Activated CD4-positive, alpha-beta memory T cell treated with anti-CD3 and anti-CD28 coated beads for 36 hours (primary cell): ENCODE results near the gene TDRD9. TPM values are rescaled to one million over a fixed set of nuclear protein-coding genes. Genes with fewer than 3 reads are reported as not detected.
A peak's percentile ranks its signal among the peaks of the same experiment; 100 is the strongest.

Source experiments
- CTCF ChIA-PET: fragments of 350-600 bp; sonication (Branson Sonifier 250); formaldehyde crosslinking; loops from one replicate; lab custom pipeline; 2021; ENCODE audit warnings: antibody characterized with exemption, inconsistent platforms; lab: Charles Lee
- POLR2A ChIA-PET: fragments of 350-600 bp; sonication (Branson Sonifier 250); formaldehyde crosslinking; loops from one replicate; lab custom pipeline; 2021; ENCODE audit warnings: antibody characterized with exemption; lab: Charles Lee
- DNase-seq: peaks from one replicate; pipeline ENCODE4 v3.0.0-alpha.2; 2020
- H3K27ac Mint-ChIP-seq: one replicate; pipeline ENCODE4 v1.8.0; 2021; ENCODE audit warnings: mixed read lengths
- H3K27me3 Mint-ChIP-seq: one replicate; pipeline ENCODE4 v1.8.0; 2021; ENCODE audit warnings: mixed read lengths
- H3K36me3 Mint-ChIP-seq: one replicate; pipeline ENCODE4 v1.8.0; 2021; ENCODE audit warnings: mixed read lengths
- H3K4me1 Mint-ChIP-seq: one replicate; pipeline ENCODE4 v1.8.0; 2021; ENCODE audit warnings: low read depth, mixed read lengths
- H3K4me3 Mint-ChIP-seq: one replicate; pipeline ENCODE4 v1.8.0; 2021; ENCODE audit warnings: mild to moderate bottlenecking, mixed read lengths
- H3K9me3 Mint-ChIP-seq: one replicate; pipeline ENCODE4 v1.8.0; 2021; ENCODE audit warnings: mixed read lengths
- intact Hi-C: fragments of 100-400 bp; cut with micrococcal nuclease; formaldehyde crosslinking; loops from one replicate; pipeline ENCODE4 v1.15.1; 2023
- total RNA-seq, 2 experiments: library from RNA; stranded (reverse); gene quantifications; one replicate each; pipeline ENCODE4 v1.2.3, GENCODE V29; 2021

The TDRD9 gene
- total RNA-seq, 2 experiments from 2014 or later = 0.19 to 0.85 TPM

DNA sequence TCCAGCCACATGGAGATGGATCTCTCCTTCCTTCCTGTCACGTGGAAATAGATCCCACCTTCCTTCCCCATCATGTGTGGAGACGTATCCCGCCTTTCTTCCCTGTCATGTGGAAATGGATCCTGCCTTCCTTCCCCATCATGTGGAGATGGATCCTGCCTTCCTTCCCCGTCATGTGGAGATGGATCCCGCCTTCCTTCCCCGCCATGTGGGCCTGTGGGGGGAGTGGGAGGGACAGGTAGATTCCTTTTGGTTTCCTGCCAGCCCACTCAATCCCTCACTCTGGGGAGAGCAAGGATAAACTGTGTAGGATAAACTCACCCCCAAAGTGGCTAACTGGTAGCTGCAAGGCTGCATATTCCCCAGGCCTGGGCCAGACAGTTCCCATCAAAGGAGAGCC is 31.7 kb upstream of the TDRD9 start:
- no peak for DNase-seq
- CTCF ChIA-PET = interaction anchor here (2.1 kb wide), 1 partner anchor 10 kb away, joined by 7 read pairs; no protein-coding TSS in a partner anchor
- POLR2A ChIA-PET = no interaction called here
- no peak overlapping the region for H3K27ac Mint-ChIP-seq
- no peak overlapping the region for H3K4me3 Mint-ChIP-seq
- peaks cover 3% of the 10 kb centered on the region for H3K4me1 Mint-ChIP-seq
- no peaks in the 10 kb centered on the region for H3K27me3 Mint-ChIP-seq
- intact Hi-C loops = no loop called here
- peaks cover 2% of the 10 kb centered on the region for H3K9me3 Mint-ChIP-seq
- no peaks in the 10 kb centered on the region for H3K36me3 Mint-ChIP-seq

DNA sequence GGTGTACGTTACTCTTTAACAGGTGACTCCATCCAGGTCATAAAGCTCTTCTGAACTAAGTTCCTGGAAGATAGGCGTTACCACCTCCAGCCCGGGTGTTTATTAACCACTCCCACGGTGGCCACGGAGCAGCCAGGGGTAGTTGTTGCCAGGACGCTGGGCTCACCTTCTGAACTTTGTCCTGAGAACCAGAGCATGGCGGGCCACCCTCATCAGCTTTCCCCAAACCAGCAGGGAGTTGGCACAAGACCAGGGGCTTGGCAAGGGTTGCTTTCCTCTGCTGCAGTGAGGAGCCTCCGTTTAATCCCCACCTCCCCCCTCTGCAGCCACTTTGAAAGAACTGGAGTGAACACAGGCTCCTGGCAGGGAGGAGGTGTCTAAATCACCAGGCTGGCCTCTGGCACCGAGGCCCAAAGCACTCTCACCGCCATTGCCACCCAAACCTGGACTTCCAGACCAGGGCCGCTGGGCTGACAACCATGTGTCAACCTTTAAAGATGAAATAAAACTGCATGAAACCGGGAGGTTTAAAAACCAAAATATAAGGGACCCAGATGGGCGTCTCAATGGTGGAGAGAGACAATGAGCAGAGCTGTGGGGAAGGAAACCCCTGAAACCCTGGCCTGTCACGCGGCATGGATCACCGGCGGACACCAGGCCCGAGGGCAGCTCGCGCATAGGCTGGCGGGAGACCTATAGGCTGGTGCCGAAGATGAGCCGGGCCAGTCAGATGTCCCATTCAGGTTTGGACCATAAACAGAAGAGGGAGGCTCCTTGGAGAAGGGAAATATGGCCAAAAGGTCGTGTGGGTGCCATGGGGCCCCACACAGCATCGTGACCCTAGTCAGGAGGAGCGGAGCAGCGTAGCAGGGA is 30.9 kb upstream of the TDRD9 start:
- Mint-ChIP-seq H3K4me3 (no peak overlapping the region), H3K27me3 (no peaks in the 10 kb centered on the region), H3K36me3 (no peaks in the 10 kb centered on the region), H3K9me3 (peaks cover 2% of the 10 kb centered on the region), H3K27ac (no peak overlapping the region), H3K4me1 (peaks cover 3% of the 10 kb centered on the region)
- CTCF ChIA-PET = interaction anchor here (1.0 to 2.1 kb wide), 3 partner anchors 9 to 88 kb away, joined by 3 to 7 read pairs (median 3); no protein-coding TSS in a partner anchor
- POLR2A ChIA-PET = no interaction called here
- intact Hi-C loops = no loop called here
- DNase-seq = no peak

DNA sequence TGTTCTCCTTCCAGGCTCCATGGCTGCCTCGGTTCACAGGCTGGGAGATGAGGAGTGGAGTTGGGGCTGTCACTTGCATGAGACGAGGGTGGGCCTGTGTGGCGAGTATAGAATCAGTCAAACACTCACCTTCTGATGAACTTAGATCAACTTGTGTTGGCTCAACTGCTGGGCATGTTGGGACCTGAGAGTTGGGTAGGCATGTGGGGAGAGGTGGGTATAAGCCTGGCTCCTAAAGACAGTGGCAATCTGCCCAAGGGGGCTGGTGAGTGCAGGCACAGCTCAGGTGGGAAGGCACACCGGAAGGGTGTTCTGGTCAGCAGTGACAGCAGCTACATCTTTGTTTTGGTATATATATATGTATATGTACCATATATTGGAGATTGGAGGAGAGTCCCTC is 30.1 kb upstream of the TDRD9 start:
- Mint-ChIP-seq H3K9me3 (peaks cover 2% of the 10 kb centered on the region), H3K4me3 (no peak overlapping the region), H3K4me1 (peaks cover 3% of the 10 kb centered on the region), H3K27ac (no peak overlapping the region), H3K36me3 (no peaks in the 10 kb centered on the region), H3K27me3 (no peaks in the 10 kb centered on the region)
- intact Hi-C loops = no loop called here
- no peak for DNase-seq
- POLR2A ChIA-PET = no interaction called here
- CTCF ChIA-PET = interaction anchor here (1.0 to 3.7 kb wide), 5 partner anchors 8 to 89 kb away, joined by 3 to 59 read pairs (median 4); no protein-coding TSS in a partner anchor

DNA sequence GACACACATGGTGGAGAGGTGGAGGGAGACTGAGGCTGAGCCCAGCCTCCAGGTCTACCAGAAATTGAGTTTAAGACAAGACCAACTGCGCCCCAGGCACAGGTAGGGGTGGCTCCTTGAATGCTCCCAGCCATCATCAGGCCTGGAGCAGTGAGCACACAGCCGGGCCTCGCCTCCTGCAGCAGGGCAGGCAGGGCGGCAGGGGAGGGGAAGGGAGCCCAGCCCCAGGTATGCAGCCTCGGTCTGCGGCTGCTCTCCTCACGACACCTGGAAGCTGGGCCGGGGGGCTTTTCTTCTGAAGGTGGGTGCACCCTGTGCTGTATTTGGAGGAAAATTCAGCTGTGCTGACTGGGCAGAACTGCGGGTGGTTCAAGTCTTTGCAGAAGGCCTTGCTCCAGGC is 29.5 kb upstream of the TDRD9 start:
- Mint-ChIP-seq H3K27ac (no peak overlapping the region), H3K27me3 (no peaks in the 10 kb centered on the region), H3K4me3 (no peak overlapping the region), H3K9me3 (peaks cover 2% of the 10 kb centered on the region), H3K36me3 (no peaks in the 10 kb centered on the region), H3K4me1 (peaks cover 3% of the 10 kb centered on the region)
- DNase-seq = no peak
- intact Hi-C loops = no loop called here
- POLR2A ChIA-PET = no interaction called here
- CTCF ChIA-PET = interaction anchor here (1.0 to 3.7 kb wide), 2 partner anchors 12 to 18 kb away, joined by 4 to 59 read pairs; no protein-coding TSS in a partner anchor

DNA sequence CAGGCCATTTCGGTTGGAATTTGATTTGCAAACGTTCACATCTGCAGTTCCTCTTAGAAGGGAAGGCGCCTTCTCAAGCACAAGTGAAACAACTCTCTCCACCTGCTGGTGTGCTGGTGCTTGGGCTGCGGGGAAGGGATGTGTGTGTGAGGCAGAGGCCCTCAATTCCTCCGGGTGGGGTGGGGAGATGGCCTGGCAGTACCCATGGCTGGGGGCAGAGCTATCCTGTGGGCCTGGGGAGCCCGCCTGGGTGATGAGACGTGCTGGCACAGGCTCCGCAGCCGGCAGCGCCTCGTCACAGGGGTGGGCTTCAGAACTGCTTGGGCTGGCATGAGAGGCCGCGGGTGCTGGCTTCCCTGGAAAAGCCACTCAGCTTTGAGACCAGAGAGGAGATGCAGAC is 28.9 kb upstream of the TDRD9 start:
- intact Hi-C loops = no loop called here
- peaks cover 2% of the 10 kb centered on the region for H3K9me3 Mint-ChIP-seq
- no peaks in the 10 kb centered on the region for H3K27me3 Mint-ChIP-seq
- ChIA-PET CTCF (interaction anchor here (2.2 to 3.7 kb wide), 2 partner anchors 11 to 18 kb away, joined by 16 to 59 read pairs; no protein-coding TSS in a partner anchor), POLR2A (no interaction called here)
- no peak overlapping the region for H3K27ac Mint-ChIP-seq
- no peak overlapping the region for H3K4me3 Mint-ChIP-seq
- peaks cover 3% of the 10 kb centered on the region for H3K4me1 Mint-ChIP-seq
- no peaks in the 10 kb centered on the region for H3K36me3 Mint-ChIP-seq
- no peak for DNase-seq

DNA sequence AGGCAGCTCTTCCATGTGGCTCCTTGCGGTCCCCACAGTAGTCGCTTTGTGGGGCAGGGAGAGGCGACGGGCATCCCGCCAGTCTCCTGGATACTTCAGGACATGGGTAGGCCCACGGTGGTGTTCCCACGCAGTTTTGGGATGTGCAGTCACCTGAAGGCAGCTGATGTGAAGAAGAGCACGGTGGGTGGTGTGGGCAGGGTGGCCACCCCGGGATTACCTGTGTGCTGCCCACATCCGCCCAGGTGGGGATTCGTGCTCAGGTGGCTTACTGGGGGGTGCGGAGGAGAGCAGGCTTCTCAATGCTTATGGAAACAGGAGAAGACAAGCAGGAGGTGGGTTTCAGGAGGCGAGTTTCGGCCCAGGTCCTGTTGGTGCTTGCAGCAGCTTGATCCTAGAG is 28.4 kb upstream of the TDRD9 start:
- H3K27ac Mint-ChIP-seq = no peak overlapping the region
- intact Hi-C loops = no loop called here
- no peaks in the 10 kb centered on the region for H3K36me3 Mint-ChIP-seq
- H3K27me3 Mint-ChIP-seq = no peaks in the 10 kb centered on the region
- POLR2A ChIA-PET = no interaction called here
- no peak overlapping the region for H3K4me3 Mint-ChIP-seq
- DNase-seq = no peak
- peaks cover 2% of the 10 kb centered on the region for H3K9me3 Mint-ChIP-seq
- peaks cover 3% of the 10 kb centered on the region for H3K4me1 Mint-ChIP-seq
- CTCF ChIA-PET = interaction anchor here (0.6 to 3.7 kb wide), 10 partner anchors 11 to 729 kb away, joined by 3 to 59 read pairs (median 16); a partner anchor contains a TSS

DNA sequence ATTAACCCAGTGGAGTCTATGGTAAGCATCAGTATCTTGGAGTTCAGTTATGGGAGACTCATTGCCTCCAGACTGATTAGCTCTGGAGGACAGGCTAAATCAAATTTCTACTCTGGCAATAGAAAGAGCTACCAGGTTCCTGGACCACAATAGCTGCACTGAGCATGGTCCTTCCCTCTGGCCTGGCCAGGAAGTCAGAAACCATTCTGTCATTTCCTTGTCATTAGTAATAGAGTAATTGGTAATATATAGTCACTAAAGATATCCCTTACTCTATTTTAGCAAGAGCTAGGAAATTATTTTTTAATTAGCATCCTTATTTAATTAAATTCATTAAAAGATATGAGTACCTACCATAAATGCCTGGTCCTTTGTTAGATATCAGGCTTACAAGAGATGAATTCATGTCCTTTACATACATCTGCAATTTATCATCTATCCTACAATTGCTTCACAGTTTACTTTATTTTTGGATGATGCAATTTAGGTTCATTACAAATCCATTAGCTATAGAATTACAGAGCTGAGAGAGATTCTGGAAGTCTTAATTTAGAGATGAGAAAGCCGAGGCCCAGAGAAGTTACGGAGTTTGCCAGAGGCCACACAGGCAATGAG is 23.7 kb upstream of the TDRD9 start:
- H3K4me3 Mint-ChIP-seq = no peak overlapping the region
- POLR2A ChIA-PET = no interaction called here
- intact Hi-C loops = no loop called here

DNA sequence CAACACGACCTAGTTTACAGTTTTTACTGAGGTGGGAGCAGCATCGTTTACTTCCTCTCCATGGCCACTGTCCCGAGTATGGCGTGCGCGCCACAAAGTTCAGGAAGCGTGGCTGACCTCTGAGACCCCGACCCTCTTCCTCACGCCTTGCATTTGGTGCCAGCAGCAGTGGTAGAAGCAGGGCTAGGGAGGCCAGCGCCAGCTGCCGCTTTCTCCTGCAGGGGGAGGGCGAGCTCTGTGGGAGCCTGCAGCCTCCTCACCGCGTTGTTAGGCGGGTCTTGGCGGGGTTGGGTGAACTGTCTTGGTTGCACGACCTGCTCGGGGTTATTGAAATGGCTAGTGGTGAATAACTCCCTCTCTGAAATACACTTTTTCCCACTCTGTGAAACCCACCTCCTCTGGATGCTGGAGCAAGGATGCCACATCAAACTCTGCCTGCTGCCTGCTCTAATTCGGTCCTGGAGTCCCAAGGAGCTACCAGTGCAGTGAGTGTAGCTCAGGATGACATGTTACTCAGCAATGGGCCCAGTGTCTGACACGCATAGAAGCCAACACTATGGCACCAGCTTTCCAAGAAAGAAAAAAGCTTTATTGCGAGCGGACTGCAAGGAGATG is 22.3 kb upstream of the TDRD9 start:
- H3K9me3 Mint-ChIP-seq = no peaks in the 10 kb centered on the region
- ChIA-PET POLR2A (no interaction called here), CTCF (interaction anchor here (0.7 to 1.9 kb wide), 6 partner anchors 8 to 97 kb away, joined by 3 to 7 read pairs (median 6); no protein-coding TSS in a partner anchor)
- H3K27me3 Mint-ChIP-seq = no peaks in the 10 kb centered on the region
- intact Hi-C loops = no loop called here
- no peak overlapping the region for H3K27ac Mint-ChIP-seq
- no peak overlapping the region for H3K4me3 Mint-ChIP-seq
- H3K36me3 Mint-ChIP-seq = peaks cover 2% of the 10 kb centered on the region
- DNase-seq = no peak
- peaks cover 7% of the 10 kb centered on the region for H3K4me1 Mint-ChIP-seq

More for the DNA sequence above, 23.7 kb upstream of the TDRD9 start:
- no peaks in the 10 kb centered on the region for H3K27me3 Mint-ChIP-seq
- no peak for DNase-seq
- no peaks in the 10 kb centered on the region for H3K36me3 Mint-ChIP-seq
- no peak overlapping the region for H3K27ac Mint-ChIP-seq
- H3K4me1 Mint-ChIP-seq = peaks cover 3% of the 10 kb centered on the region
- CTCF ChIA-PET = interaction anchor here (0.6 to 1.9 kb wide), 5 partner anchors 16 to 172 kb away, joined by 3 to 12 read pairs (median 3); no protein-coding TSS in a partner anchor
- H3K9me3 Mint-ChIP-seq = no peaks in the 10 kb centered on the region

DNA sequence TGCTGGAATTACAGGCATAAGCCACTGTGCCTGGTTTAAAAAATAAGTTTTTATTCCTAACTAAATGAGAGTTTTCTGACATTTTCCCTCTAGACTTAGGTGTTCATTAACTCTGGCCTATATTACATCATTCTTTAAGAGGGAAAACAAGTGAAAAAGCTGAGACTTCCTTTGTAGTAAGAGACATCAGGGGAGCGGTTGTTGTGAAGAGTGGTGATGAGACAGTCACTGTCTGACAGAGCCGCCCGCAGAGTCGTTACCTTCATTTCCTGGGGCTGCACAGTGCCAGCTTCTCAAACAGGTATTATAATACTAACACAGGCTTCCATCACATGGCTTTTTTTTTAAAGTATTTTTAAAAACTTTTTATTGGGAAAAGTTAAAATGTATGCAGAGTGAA is 19.7 kb upstream of the TDRD9 start:
- POLR2A ChIA-PET = no interaction called here
- Mint-ChIP-seq H3K36me3 (peaks cover 11% of the 10 kb centered on the region), H3K4me3 (no peak overlapping the region), H3K27me3 (no peaks in the 10 kb centered on the region), H3K9me3 (no peaks in the 10 kb centered on the region), H3K27ac (no peak overlapping the region), H3K4me1 (peaks cover 4% of the 10 kb centered on the region)
- CTCF ChIA-PET = interaction anchor here (0.6 to 7.9 kb wide), 4 partner anchors 9 to 844 kb away, joined by 3 to 100 read pairs (median 31); no protein-coding TSS in a partner anchor
- intact Hi-C loops = no loop called here
- DNase-seq = no peak

DNA sequence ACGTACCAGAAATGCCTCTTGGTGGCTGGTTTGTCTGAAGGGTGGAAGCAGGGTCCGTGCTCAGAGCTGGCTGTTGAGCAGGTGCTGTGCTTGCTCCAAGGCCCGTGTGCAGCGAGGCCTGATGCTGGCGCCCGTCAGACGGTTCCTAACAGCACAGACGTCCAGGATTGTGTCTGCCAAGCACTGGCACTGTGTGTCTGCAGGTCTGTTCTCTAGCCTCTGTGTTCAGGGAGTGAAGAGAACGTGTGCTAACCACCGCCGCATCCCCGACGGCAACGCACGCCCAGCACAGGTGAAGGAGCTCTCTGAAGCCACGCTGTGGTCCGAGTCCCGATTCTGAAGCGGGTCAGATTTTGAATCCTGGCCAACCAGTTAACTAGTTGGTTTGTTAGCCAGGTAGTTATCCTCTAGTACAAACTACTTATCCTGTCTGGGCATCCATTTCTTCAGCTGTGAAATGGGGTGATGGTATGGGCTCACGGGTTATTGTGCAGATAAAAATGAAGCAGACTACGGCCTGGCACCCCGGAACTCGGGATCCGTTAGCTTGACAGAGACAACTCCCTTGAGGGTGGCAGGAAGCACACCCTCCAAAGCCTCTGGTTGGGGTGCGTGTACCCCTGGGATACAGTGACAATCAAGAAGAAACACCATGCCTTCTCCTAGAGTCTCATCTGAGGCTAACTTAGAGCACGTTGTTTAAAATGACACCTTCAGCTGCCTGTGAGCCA is 18.6 kb upstream of the TDRD9 start:
- Mint-ChIP-seq H3K4me3 (no peak overlapping the region), H3K27me3 (no peaks in the 10 kb centered on the region), H3K36me3 (peaks cover 12% of the 10 kb centered on the region), H3K27ac (peak overlapping the region; percentile 61), H3K4me1 (peaks cover 4% of the 10 kb centered on the region), H3K9me3 (no peaks in the 10 kb centered on the region)
- intact Hi-C loops = loop anchor here (1.0 kb wide), 1 partner anchor 101 kb away; no protein-coding TSS in a partner anchor
- ChIA-PET CTCF (interaction anchor here (0.9 to 7.9 kb wide), 15 partner anchors 10 to 191 kb away, joined by 3 to 100 read pairs (median 5); a partner anchor contains a TSS), POLR2A (interaction anchor here (0.6 kb wide), 1 partner anchor 1110 kb away, joined by 3 read pairs; no protein-coding TSS in a partner anchor)
- no peak for DNase-seq
